ENCODE data around the gene BMPR1B. TPM values are rescaled to one million over a fixed set of nuclear protein-coding genes. Genes with fewer than 3 reads are reported as not detected.

BMPR1B gene
- total and polyA plus RNA-seq, 2 experiments from 2014 or later, result 1.6 to 3.3 TPM

DNA sequence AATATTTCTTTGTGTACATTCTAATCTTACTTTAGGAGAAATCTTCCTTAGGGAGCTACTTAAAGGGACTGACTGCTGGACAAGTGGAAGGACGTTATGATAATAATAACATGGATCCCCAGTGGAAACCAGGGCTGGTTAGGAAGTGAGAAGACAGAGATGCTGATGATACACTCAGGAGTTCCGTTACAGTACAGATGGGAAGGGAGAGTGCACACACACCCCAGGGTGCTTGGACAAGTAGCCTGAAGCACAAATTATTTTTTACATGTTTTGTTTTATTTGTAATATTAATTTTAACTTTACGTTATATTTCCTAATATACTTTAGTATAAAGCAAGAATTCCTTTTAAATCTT, 84.1 kb downstream of the BMPR1B start:
- Histone ChIP-seq H3K9me2 (replicated peaks; ENCODE audit: insufficient read depth) (no peaks in the 10 kb centered on the region), H3K27me3 (no peaks in the 10 kb centered on the region), H3K4me2 (no peak overlapping the region), H3K4me1 (ENCODE audit: insufficient read depth) (no peaks in the 10 kb centered on the region), H2AFZ (no peak overlapping the region), H3K27ac (no peak overlapping the region), H3K79me2 (no peaks in the 10 kb centered on the region), H3K9me3 (ENCODE audit: low read depth) (no peaks in the 10 kb centered on the region), H3K4me3 (no peak overlapping the region), H4K20me1 (ENCODE audit: insufficient read depth, poor library complexity, severe bottlenecking) (no peaks in the 10 kb centered on the region), H3K36me3 (replicated peaks; ENCODE audit: insufficient read depth, low read depth) (no peaks in the 10 kb centered on the region)
- no peak for DNase-seq (ENCODE audit: low spot score)
- TF ChIP-seq EZH2 (IDR thresholded peaks at IDR 0.05; ENCODE audit: borderline replicate concordance), result no peak
- TF ChIP-seq, protein P1, sequence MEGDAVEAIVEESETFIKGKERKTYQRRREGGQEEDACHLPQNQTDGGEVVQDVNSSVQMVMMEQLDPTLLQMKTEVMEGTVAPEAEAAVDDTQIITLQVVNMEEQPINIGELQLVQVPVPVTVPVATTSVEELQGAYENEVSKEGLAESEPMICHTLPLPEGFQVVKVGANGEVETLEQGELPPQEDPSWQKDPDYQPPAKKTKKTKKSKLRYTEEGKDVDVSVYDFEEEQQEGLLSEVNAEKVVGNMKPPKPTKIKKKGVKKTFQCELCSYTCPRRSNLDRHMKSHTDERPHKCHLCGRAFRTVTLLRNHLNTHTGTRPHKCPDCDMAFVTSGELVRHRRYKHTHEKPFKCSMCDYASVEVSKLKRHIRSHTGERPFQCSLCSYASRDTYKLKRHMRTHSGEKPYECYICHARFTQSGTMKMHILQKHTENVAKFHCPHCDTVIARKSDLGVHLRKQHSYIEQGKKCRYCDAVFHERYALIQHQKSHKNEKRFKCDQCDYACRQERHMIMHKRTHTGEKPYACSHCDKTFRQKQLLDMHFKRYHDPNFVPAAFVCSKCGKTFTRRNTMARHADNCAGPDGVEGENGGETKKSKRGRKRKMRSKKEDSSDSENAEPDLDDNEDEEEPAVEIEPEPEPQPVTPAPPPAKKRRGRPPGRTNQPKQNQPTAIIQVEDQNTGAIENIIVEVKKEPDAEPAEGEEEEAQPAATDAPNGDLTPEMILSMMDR (IDR thresholded peaks at IDR 0.05; ENCODE audit: poor library complexity), result no peak
- no peak for TF ChIP-seq EZH2phosphoT487 (IDR thresholded peaks at IDR 0.05; ENCODE audit: low read depth, severe bottlenecking, unreplicated experiment)
- 51% methylated on average over 3 of the region's 3 CpGs for WGBS (ENCODE audit: low lambda C conversion rate, missing lambda C conversion rate)

DNA sequence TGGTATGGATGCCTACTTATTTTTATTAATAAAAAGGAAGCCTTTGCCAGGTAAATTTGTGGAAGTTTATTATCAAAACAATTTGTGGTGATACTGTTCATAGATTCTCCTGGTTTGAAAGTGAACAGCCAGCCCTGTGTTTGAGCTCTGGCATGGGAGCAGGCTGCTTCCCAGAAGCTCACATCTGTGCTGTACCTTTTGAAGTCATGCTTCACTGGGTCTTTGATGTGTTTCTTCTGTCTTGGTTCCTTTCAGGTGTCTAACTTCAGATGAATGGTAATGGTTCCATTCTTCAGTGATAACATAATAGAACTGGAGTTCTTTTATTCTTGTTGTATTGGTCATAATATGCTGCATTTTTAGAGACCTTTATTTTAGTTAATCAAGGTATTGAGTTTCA, 85.5 kb downstream of the BMPR1B start:
- Histone ChIP-seq H2AFZ (no peak overlapping the region), H3K4me3 (no peak overlapping the region)

DNA sequence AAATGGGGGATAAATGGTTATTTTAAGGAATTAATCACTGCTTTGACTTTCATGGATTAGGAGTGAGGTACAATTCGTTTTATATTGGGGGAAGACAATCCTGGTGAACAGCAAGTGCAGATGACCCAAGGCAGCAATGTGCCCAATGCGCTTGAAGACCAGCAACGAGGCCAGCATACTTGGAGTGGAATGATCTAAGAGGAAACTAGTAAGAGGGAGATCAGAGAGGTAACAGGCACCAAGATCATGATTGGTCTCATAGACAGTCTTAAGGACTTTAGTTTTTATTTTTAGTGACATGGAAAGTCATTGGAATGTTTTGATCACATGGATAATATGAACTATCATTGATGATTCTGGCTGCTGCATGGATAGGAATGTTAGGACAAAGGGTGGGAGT, 90.6 kb downstream of the BMPR1B start:
- Histone ChIP-seq H3K9me3 (ENCODE audit: low read depth) (no peaks in the 10 kb centered on the region), H3K4me1 (ENCODE audit: insufficient read depth) (no peaks in the 10 kb centered on the region), H3K27ac (no peak overlapping the region), H3K36me3 (replicated peaks; ENCODE audit: insufficient read depth, low read depth) (no peaks in the 10 kb centered on the region), H3K79me2 (no peaks in the 10 kb centered on the region), H4K20me1 (ENCODE audit: insufficient read depth, poor library complexity, severe bottlenecking) (no peaks in the 10 kb centered on the region), H3K4me2 (no peak overlapping the region), H2AFZ (no peak overlapping the region), H3K4me3 (no peak overlapping the region), H3K27me3 (no peaks in the 10 kb centered on the region), H3K9me2 (replicated peaks; ENCODE audit: insufficient read depth) (no peaks in the 10 kb centered on the region)
- TF ChIP-seq, protein P1 (IDR thresholded peaks at IDR 0.05; ENCODE audit: poor library complexity), result no peak
- TF ChIP-seq EZH2 (IDR thresholded peaks at IDR 0.05; ENCODE audit: borderline replicate concordance) (no peak), EZH2phosphoT487 (IDR thresholded peaks at IDR 0.05; ENCODE audit: low read depth, severe bottlenecking, unreplicated experiment) (no peak)
- no peak for DNase-seq (ENCODE audit: low spot score)
- WGBS (ENCODE audit: low lambda C conversion rate, missing lambda C conversion rate), result 86% methylated on average over 3 of the region's 3 CpGs

More for the DNA sequence above, 85.5 kb downstream of the BMPR1B start:
- H3K4me1 ChIP-seq (ENCODE audit: insufficient read depth), result no peaks in the 10 kb centered on the region
- H3K27me3 ChIP-seq, result no peaks in the 10 kb centered on the region
- H3K4me2 ChIP-seq, result no peak overlapping the region
- no peaks in the 10 kb centered on the region for H4K20me1 ChIP-seq (ENCODE audit: insufficient read depth, poor library complexity, severe bottlenecking)
- TF ChIP-seq EZH2 (IDR thresholded peaks at IDR 0.05; ENCODE audit: borderline replicate concordance) (no peak), EZH2phosphoT487 (IDR thresholded peaks at IDR 0.05; ENCODE audit: low read depth, severe bottlenecking, unreplicated experiment) (no peak)
- TF ChIP-seq, protein P1 (IDR thresholded peaks at IDR 0.05; ENCODE audit: poor library complexity), result no peak
- DNase-seq (ENCODE audit: low spot score), result no peak
- H3K9me3 ChIP-seq (ENCODE audit: low read depth), result no peaks in the 10 kb centered on the region
- no peaks in the 10 kb centered on the region for H3K36me3 ChIP-seq (replicated peaks; ENCODE audit: insufficient read depth, low read depth)
- no peak overlapping the region for H3K27ac ChIP-seq
- H3K9me2 ChIP-seq (replicated peaks; ENCODE audit: insufficient read depth), result no peaks in the 10 kb centered on the region
- H3K79me2 ChIP-seq, result no peaks in the 10 kb centered on the region

DNA sequence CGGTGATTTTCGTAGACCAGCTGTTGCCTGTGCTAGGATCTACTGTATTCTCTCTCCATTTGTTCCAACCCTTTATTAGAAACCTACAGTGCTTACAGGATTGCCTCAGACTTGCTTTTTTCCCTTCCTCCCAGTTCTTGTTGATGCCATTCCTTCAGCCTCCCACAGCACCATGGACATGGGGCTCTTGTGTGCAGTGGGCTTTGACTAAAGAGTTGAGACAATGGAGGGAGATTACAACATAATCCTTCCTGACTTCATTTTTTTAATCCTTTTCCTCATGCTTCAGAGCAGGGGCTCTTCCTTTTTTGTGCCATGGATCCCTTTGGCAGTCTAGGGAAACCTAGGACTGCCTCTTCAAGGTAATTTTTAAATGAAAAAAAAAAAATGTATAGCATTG, 92.1 kb downstream of the BMPR1B start:
- no peaks in the 10 kb centered on the region for H3K4me1 ChIP-seq (ENCODE audit: insufficient read depth)
- H3K36me3 ChIP-seq (replicated peaks; ENCODE audit: insufficient read depth, low read depth), result no peaks in the 10 kb centered on the region
- WGBS (ENCODE audit: low lambda C conversion rate, missing lambda C conversion rate), result 96% methylated on average over 2 of the region's 2 CpGs
- H3K9me2 ChIP-seq (replicated peaks; ENCODE audit: insufficient read depth), result no peaks in the 10 kb centered on the region
- H2AFZ ChIP-seq, result no peak overlapping the region
- H3K4me3 ChIP-seq, result no peak overlapping the region
- H3K9me3 ChIP-seq (ENCODE audit: low read depth), result no peaks in the 10 kb centered on the region
- no peaks in the 10 kb centered on the region for H4K20me1 ChIP-seq (ENCODE audit: insufficient read depth, poor library complexity, severe bottlenecking)
- H3K79me2 ChIP-seq, result no peaks in the 10 kb centered on the region
- H3K27me3 ChIP-seq, result no peaks in the 10 kb centered on the region
- DNase-seq (ENCODE audit: low spot score), result no peak
- no peak overlapping the region for H3K4me2 ChIP-seq
- H3K27ac ChIP-seq, result no peak overlapping the region
- TF ChIP-seq EZH2 (IDR thresholded peaks at IDR 0.05; ENCODE audit: borderline replicate concordance), result no peak

Measured in hepatocyte (in vitro differentiated cells).